GM12873 (cell line): ENCODE measurements around the gene LSM3.

Experiments used
- CTCF ChIP-seq: IDR thresholded peaks from 2 replicates; pipeline ENCODE4 v1.5.1; 2012; ENCODE audit warnings: low read depth, mild to moderate bottlenecking, moderate library complexity, low read length, control low read depth; ENCODE audit not compliant: insufficient read depth; ENCODE audit errors: missing control alignments

The LSM3 gene

GRCh38 chr3:14186854-14187458 is 8.3 kb downstream of the LSM3 start:
- TF ChIP-seq CTCF, result no peak

GRCh38 chr3:14188041-14188754 is 9.6 kb downstream of the LSM3 start:
- TF ChIP-seq CTCF, result no peak

- TF ChIP-seq CTCF, result no peak
These were observed 16.2 kb downstream of the LSM3 start for GRCh38 chr3:14194865-14195264.

- TF ChIP-seq CTCF, result no peak
These were observed 21.0 kb downstream of the LSM3 start for GRCh38 chr3:14199641-14200040.

GRCh38 chr3:14200276-14200675 is 21.7 kb downstream of the LSM3 start:
- no peak for TF ChIP-seq CTCF

GRCh38 chr3:14200841-14201240 is 22.2 kb downstream of the LSM3 start:
- TF ChIP-seq CTCF, result no peak

- no peak for TF ChIP-seq CTCF
These were observed 23.5 kb downstream of the LSM3 start for GRCh38 chr3:14201940-14202684.
